ENCODE data around the gene HSPE1. TPM values are rescaled to one million over a fixed set of nuclear protein-coding genes. Genes with fewer than 3 reads are reported as not detected.

Gene HSPE1
- total RNA-seq, 4 donors from 2014 or later, result 22.3 to 55.0 (median 39.4) TPM

DNA sequence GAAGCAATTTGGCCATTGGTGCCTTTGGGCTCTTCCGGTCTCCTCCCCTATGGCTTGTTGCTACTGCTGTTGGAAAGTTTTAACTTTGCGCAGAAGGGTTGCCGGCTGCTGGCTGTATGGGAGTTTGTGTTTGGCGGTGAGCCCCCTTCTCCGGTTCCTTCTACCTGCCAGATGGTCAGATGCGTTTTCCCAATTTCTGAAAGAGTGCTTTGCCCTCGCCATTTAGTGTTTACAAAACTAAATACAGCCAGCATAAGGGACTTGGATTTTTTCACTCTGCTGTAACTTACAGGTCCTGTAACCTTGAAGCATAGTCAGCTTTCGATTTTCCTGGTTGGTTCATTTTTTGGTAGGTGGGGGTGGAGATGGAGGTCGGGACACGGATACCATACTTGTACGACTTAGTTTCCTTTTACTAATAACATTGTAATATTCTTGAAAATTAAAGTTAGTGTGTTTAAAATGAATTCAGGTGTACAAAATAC lies 46.2 kb upstream of the HSPE1 start:
- peak overlapping the region; percentile 89 to 96 for H3K4me3 ChIP-seq
- peaks cover 0 to 11% of the 10 kb centered on the region in 2 donors for H3K4me1 ChIP-seq

DNA sequence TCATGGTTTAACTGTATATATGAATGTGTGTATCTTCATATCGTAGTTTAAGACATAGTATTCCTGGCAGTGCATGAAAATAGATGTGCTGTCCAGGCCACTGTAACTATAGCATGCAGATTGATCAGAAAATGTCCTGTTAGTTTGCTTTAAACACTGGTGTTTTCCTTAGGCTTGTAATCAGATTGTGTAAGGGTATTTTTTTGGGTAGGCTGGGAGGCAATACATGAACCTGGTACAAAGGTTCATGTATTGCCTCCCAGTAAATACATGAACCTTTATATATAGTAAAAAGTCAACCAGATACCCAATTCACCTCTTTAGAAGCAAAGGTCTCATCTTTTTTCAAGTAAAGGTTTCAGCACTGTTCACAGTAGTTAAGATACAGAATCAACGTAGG lies 45.3 kb upstream of the HSPE1 start:
- no peaks in the 10 kb centered on the region for H3K9me3 ChIP-seq
- no peaks in the 10 kb centered on the region for H3K36me3 ChIP-seq
- peaks cover 0 to 11% of the 10 kb centered on the region in 2 donors for H3K4me1 ChIP-seq
- no peaks in the 10 kb centered on the region for H3K27me3 ChIP-seq
- intact Hi-C loops (cut with DNase I; ENCODE audit: low total_unique reads), result no loop called here
- TF ChIP-seq, protein P1, sequence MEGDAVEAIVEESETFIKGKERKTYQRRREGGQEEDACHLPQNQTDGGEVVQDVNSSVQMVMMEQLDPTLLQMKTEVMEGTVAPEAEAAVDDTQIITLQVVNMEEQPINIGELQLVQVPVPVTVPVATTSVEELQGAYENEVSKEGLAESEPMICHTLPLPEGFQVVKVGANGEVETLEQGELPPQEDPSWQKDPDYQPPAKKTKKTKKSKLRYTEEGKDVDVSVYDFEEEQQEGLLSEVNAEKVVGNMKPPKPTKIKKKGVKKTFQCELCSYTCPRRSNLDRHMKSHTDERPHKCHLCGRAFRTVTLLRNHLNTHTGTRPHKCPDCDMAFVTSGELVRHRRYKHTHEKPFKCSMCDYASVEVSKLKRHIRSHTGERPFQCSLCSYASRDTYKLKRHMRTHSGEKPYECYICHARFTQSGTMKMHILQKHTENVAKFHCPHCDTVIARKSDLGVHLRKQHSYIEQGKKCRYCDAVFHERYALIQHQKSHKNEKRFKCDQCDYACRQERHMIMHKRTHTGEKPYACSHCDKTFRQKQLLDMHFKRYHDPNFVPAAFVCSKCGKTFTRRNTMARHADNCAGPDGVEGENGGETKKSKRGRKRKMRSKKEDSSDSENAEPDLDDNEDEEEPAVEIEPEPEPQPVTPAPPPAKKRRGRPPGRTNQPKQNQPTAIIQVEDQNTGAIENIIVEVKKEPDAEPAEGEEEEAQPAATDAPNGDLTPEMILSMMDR (IDR thresholded peaks at IDR 0.05), result no peak
- TF ChIP-seq POLR2A (IDR thresholded peaks at IDR 0.05), result no peak
- no peak for DNase-seq
- H3K27ac ChIP-seq, result peak overlapping the region in 1 of 2 donors; percentile 98
- peak overlapping the region in 1 of 2 donors; percentile 89 for H3K4me3 ChIP-seq

More for the DNA sequence above, 46.2 kb upstream of the HSPE1 start:
- TF ChIP-seq POLR2A (IDR thresholded peaks at IDR 0.05), result peak in 1 of 2 donors; percentile 61
- TF ChIP-seq, protein P1 (IDR thresholded peaks at IDR 0.05), result no peak
- Histone ChIP-seq H3K9me3 (no peaks in the 10 kb centered on the region), H3K27ac (peak overlapping the region; percentile 98 to 99), H3K27me3 (no peaks in the 10 kb centered on the region), H3K36me3 (no peaks in the 10 kb centered on the region)
- peak in 1 of 2 donors; percentile 77 for DNase-seq
- intact Hi-C loops (cut with DNase I; ENCODE audit: low total_unique reads), result no loop called here

DNA sequence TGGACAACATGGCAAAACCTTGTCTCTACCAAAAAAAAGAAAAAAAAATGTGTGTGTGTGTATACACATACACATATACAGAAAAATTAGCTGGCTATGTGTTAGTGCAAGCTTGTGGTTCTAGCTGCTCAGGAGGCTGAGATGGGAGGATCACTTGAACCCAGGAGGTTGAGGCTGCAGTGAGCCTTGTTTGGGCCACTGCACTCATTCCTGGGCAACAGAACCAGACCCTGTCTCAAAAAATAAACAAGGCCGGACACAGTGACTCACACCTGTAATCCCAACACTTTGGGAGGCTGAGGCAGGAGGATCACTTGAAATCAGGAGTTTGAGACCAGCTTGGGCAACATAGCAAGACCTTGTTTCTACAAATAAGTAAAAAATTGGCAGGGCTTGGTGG lies 44.8 kb upstream of the HSPE1 start:
- Histone ChIP-seq H3K27ac (no peak overlapping the region), H3K27me3 (no peaks in the 10 kb centered on the region), H3K4me3 (no peak overlapping the region), H3K36me3 (no peaks in the 10 kb centered on the region), H3K4me1 (peaks cover 0 to 11% of the 10 kb centered on the region in 2 donors), H3K9me3 (no peaks in the 10 kb centered on the region)
- intact Hi-C loops (cut with DNase I; ENCODE audit: low total_unique reads), result no loop called here
- no peak for DNase-seq
- TF ChIP-seq, protein P1 (IDR thresholded peaks at IDR 0.05), result no peak

DNA sequence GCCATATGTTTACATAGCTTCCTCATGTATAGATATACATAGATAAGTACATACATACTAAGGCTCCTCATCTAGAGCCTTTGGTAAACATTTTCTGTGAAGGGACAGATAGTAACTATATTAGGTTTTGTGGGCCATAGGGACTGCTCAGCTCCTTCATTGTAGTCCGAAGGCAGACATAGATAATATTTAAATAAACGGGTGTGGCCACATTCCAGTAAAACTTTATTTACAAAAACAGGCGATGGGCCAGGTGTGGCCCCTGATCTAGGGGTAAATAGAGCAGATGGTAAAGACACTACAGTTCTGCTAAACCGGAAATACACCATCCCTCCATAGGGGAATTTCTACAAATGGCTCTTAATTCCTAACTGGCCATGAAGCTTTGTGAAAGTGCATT lies 39.5 kb upstream of the HSPE1 start:
- H3K27ac ChIP-seq, result no peak overlapping the region
- no peaks in the 10 kb centered on the region for H3K27me3 ChIP-seq
- TF ChIP-seq POLR2A (IDR thresholded peaks at IDR 0.05), result no peak
- TF ChIP-seq, protein P1 (IDR thresholded peaks at IDR 0.05), result no peak
- intact Hi-C loops (cut with DNase I; ENCODE audit: low total_unique reads), result no loop called here
- DNase-seq, result no peak
- H3K4me3 ChIP-seq, result no peak overlapping the region
- H3K36me3 ChIP-seq, result no peaks in the 10 kb centered on the region
- no peaks in the 10 kb centered on the region for H3K4me1 ChIP-seq
- H3K9me3 ChIP-seq, result no peaks in the 10 kb centered on the region

DNA sequence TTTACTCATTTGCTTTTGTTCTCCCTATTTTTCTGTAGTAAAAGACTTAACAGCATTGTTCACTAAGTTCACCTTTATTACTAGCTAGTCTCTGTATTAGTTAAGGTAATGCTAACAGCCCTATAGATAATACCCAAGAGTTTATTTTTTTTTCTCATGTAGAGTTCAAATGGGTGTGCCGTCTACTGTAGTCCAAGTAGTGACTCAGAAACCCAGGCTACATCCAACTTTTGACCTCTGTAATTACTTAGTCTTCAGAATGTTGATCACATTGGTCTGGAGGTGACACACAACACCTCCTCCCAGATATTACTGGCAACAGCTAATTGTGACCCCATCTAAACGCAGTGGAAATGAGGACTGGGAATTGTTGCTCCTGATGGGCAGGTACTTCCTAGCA lies 39.1 kb upstream of the HSPE1 start:
- Histone ChIP-seq H3K9me3 (no peaks in the 10 kb centered on the region), H3K27ac (no peak overlapping the region), H3K27me3 (no peaks in the 10 kb centered on the region), H3K4me3 (no peak overlapping the region), H3K36me3 (no peaks in the 10 kb centered on the region), H3K4me1 (no peaks in the 10 kb centered on the region)
- no peak for DNase-seq
- TF ChIP-seq POLR2A (IDR thresholded peaks at IDR 0.05), result no peak
- TF ChIP-seq, protein P1 (IDR thresholded peaks at IDR 0.05), result no peak
- intact Hi-C loops (cut with DNase I; ENCODE audit: low total_unique reads), result no loop called here

All from uterus (tissue), 4 donors.